K562 (cell line): ENCODE results near the gene MLLT1. TPM values are rescaled to one million over a fixed set of nuclear protein-coding genes. Genes with fewer than 3 reads are reported as not detected.

Source experiments
- ATAC-seq: fragments of 200-7000 bp; cut with Tn5 transposase; 3 replicates; pipeline ENCODE4 v1.9.1; 2020; ENCODE audit warnings: moderate library complexity
- BruUV-seq: library from RNA; stranded (reverse); fragments of 400-500 nt; replicated peaks from 2 replicates; lab custom pipeline; 2021; lab: Mats Ljungman, UMichigan
- CTCF ChIA-PET: fragments of 300-600 bp; formaldehyde crosslinking; extraction: SDS; loops from one replicate; lab custom pipeline; 2021; ENCODE audit warnings: low intra/inter-chr PET ratio; lab: Yijun Ruan, JAX
- POLR2A ChIA-PET: fragments of 300-600, 350-650 bp; sonication (Branson Sonifier 250); formaldehyde crosslinking; extraction: SDS; loops from one replicate; lab custom pipeline; 2021; ENCODE audit warnings: antibody characterized with exemption, inconsistent platforms; lab: Yijun Ruan, JAX
- DNase-seq, 4 experiments: peaks; one replicate each; pipeline versions ENCODE4 v3.0.0 to v3.0.0-alpha.2; 2011 to 2018; ENCODE audit warnings: low spot score in 3 of 4, mixed read lengths in 3 of 4; ENCODE audit errors: extremely low read depth in 1 of 4
- FAIRE-seq: peaks from 2 replicates; lab custom pipeline; 2011; peaks lifted over from hg19 to GRCh38; lab: Jason Lieb, UNC
- H2AFZ ChIP-seq: 2 replicates; pipeline ENCODE4 v1.6.0; 2011; ENCODE audit warnings: low read depth, low read length, control low read depth, inconsistent platforms
- H3K27ac ChIP-seq: fragments of 200-600 bp; 3 replicates; pipeline ENCODE4 v1.8.0; 2011; ENCODE audit warnings: low read depth, mild to moderate bottlenecking, control low read depth, inconsistent platforms, low read length, moderate library complexity, mixed read lengths; ENCODE audit errors: extremely low read depth
- H3K27me3 ChIP-seq, 2 experiments: fragments of 300-600 bp in 1 of 2; 2 replicates in 1 of 2; 3 replicates in 1 of 2; pipeline versions ENCODE4 v1.6.0 to v1.8.0; 2011; ENCODE audit warnings: inconsistent platforms in 2 of 2, low read length in 2 of 2, mild to moderate bottlenecking in 1 of 2, mixed read lengths in 1 of 2, moderate library complexity in 1 of 2; ENCODE audit not compliant: control insufficient read depth in 2 of 2, insufficient read depth in 2 of 2
- H3K36me3 ChIP-seq: fragments of 300-600 bp; 3 replicates; pipeline ENCODE4 v1.8.0; 2011; ENCODE audit warnings: mild to moderate bottlenecking, low read length, inconsistent platforms; ENCODE audit not compliant: control insufficient read depth, insufficient read depth
- H3K4me1 ChIP-seq, 2 experiments: fragments of 200-600 bp in 1 of 2; replicated peaks in 1 of 2; 2 replicates in 1 of 2; 3 replicates in 1 of 2; pipeline versions ENCODE4 v1.5.1 to v1.8.0; 2011; ENCODE audit warnings: inconsistent platforms in 2 of 2, low read length in 2 of 2, mild to moderate bottlenecking in 1 of 2, mixed read lengths in 1 of 2, moderate library complexity in 1 of 2; ENCODE audit not compliant: control insufficient read depth in 2 of 2, insufficient read depth in 2 of 2
- H3K4me2 ChIP-seq: 2 replicates; pipeline ENCODE4 v1.6.1; 2011; ENCODE audit warnings: low read length, control low read depth, inconsistent platforms, mixed read lengths; ENCODE audit not compliant: insufficient read depth
- H3K4me3 ChIP-seq: fragments of 200-600 bp; sonication (generic), shearing (Covaris generic); 2 replicates; pipeline ENCODE4 v1.5.1; 2016; ENCODE audit warnings: control low read depth, inconsistent platforms
- H3K79me2 ChIP-seq: fragments of 200-600 bp; 3 replicates; pipeline ENCODE4 v1.8.0; 2011; ENCODE audit warnings: low read length, inconsistent platforms; ENCODE audit not compliant: control insufficient read depth, insufficient read depth
- H3K9ac ChIP-seq, 2 experiments: 2 replicates each; pipeline versions ENCODE4 v1.6.0 to v1.6.1; 2011; ENCODE audit warnings: low read depth in 2 of 2, low read length in 2 of 2, control low read depth in 1 of 2, inconsistent platforms in 1 of 2, mild to moderate bottlenecking in 1 of 2, mixed read lengths in 1 of 2; ENCODE audit not compliant: insufficient read depth in 1 of 2
- H3K9me1 ChIP-seq: one replicate; pipeline ENCODE4 v1.6.0; 2011; ENCODE audit warnings: inconsistent platforms, mild to moderate bottlenecking, low read length, moderate library complexity; ENCODE audit not compliant: control insufficient read depth, insufficient read depth
- H3K9me3 ChIP-seq: replicated peaks from 2 replicates; pipeline ENCODE4 v1.5.1; 2011; ENCODE audit warnings: low read depth, low read length, inconsistent platforms; ENCODE audit not compliant: control insufficient read depth, insufficient read depth
- H4K20me1 ChIP-seq: replicated peaks from 2 replicates; pipeline ENCODE4 v1.6.1; 2011; ENCODE audit warnings: low read length, inconsistent platforms, mixed read lengths; ENCODE audit not compliant: control insufficient read depth, insufficient read depth
- FIP1L1 ChIP-seq: fragments of 200-400 bp; formaldehyde crosslinking; IDR thresholded peaks from 2 replicates; pipeline ENCODE4 v1.6.1; 2018; ENCODE audit warnings: mild to moderate bottlenecking, low read depth, low read length; ENCODE audit not compliant: poor library complexity, severe bottlenecking
- NCOA6 ChIP-seq: fragments of 450-650 bp; IDR thresholded peaks from 2 replicates; pipeline ENCODE4 v1.6.1; 2017; ENCODE audit warnings: mild to moderate bottlenecking
- RB1 ChIP-seq: fragments of 450-650 bp; IDR thresholded peaks from 2 replicates; pipeline ENCODE4 v1.6.1; 2017; ENCODE audit warnings: low read depth, mild to moderate bottlenecking
- SMAD4 ChIP-seq: fragments of 250-450 bp; sonication (Bioruptor Pico); conservative IDR thresholded peaks from 2 replicates; pipeline ENCODE4 v1.8.0; 2021; ENCODE audit warnings: inconsistent platforms, mild to moderate bottlenecking, moderate library complexity
- SRSF1 ChIP-seq: fragments of 200-400 bp; formaldehyde crosslinking; IDR thresholded peaks from 2 replicates; pipeline ENCODE4 v1.6.1; 2017; ENCODE audit warnings: mild to moderate bottlenecking, low read depth, low read length, moderate library complexity
- ZBTB26 ChIP-seq: fragments of 450-650 bp; formaldehyde crosslinking; IDR thresholded peaks from 2 replicates; pipeline ENCODE4 v1.4.0; 2022; ENCODE audit warnings: missing genetic modification characterization
- ZNF124 ChIP-seq: sonication (generic); formaldehyde crosslinking; IDR thresholded peaks from 2 replicates; pipeline ENCODE4 v1.8.1; 2022; ENCODE audit warnings: missing genetic modification reagents
- WGBS: fragments of 100-300 bp; shearing (Covaris generic); methylation state at CpG from one replicate; pipeline ENCODE4 v1.1.6; 2016; ENCODE audit warnings: low coverage, mixed read lengths; ENCODE audit not compliant: insufficient coverage; ENCODE audit errors: missing lambda C conversion rate; 5-methylcytosine and 5-hydroxymethylcytosine counted together
- in situ Hi-C: fragments of 300-500 bp; cut with MboI; formaldehyde crosslinking; loops from 4 replicates; pipeline ENCODE4 v1.15.0; 2018; ENCODE audit warnings: inconsistent platforms, mixed read lengths
- intact Hi-C: fragments of 100-400 bp; cut with micrococcal nuclease; formaldehyde crosslinking; loops from 2 replicates; pipeline ENCODE4 v1.14.2; 2022
- polyA plus RNA-seq, 8 experiments: library from polyadenylated mRNA; depleted of rRNA in 4 of 8; stranded (reverse) in 5 of 8; unstranded in 3 of 8; fragments of >200 nt; fragmentation: Nextera tagmentation in 2 of 8; fragmentation: Illumina TruSeq in 1 of 8; extraction: Ambion mirVana in 2 of 8; extraction: Trizol in 1 of 8; gene quantifications; 2 replicates each; pipeline versions ENCODE4 v1.2.1 to v1.2.3, GENCODE V29; 2011 to 2014; ENCODE audit warnings: inconsistent platforms in 1 of 8, missing spikeins in 1 of 8
- total RNA-seq, 7 experiments: library from RNA; depleted of rRNA in 6 of 7; stranded (reverse); fragments of >200 nt in 6 of 7; fragmentation: Illumina TruSeq in 2 of 7; extraction: Trizol in 2 of 7; gene quantifications; 2 replicates each; pipeline versions ENCODE4 v1.2.1 to v1.2.3, GENCODE V29; 2011 to 2021; ENCODE audit warnings: low replicate concordance in 1 of 7
- TF ChIP-seq, protein P1 (sequence below): sonication (generic); formaldehyde crosslinking; IDR thresholded peaks from 2 replicates; pipeline ENCODE4 v1.8.0; 2022; ENCODE audit warnings: missing genetic modification reagents, mild to moderate bottlenecking, moderate library complexity, borderline replicate concordance
- TF ChIP-seq, protein P2 (sequence below): fragments of 450-650 bp; IDR thresholded peaks from 2 replicates; pipeline ENCODE4 v1.6.1; 2017; ENCODE audit warnings: antibody characterized with exemption, mild to moderate bottlenecking
- TF ChIP-seq, protein P3 (sequence below), 2 experiments: fragments of 150-350 bp in 1 of 2; IDR thresholded peaks; 2 replicates each; pipeline ENCODE4 v1.6.1; 2012 to 2016; ENCODE audit warnings: low read depth in 2 of 2, low read length in 2 of 2, mild to moderate bottlenecking in 1 of 2, moderate library complexity in 1 of 2

The MLLT1 gene
- total and polyA plus RNA-seq, 9 of the 15 experiments (the other 6 are each of a cell fraction or from before 2014, with no cell fraction given) = 0.23 to 63.5 (median 15.4) TPM

GRCh38 chr19:6218491-6219146, 61.2 kb downstream of the MLLT1 start:
- FAIRE-seq (peak; percentile 92), ATAC-seq (peak; percentile 92), DNase-seq (peak; percentile 87 to 92 (median 90))
- no peaks in the 10 kb centered on the region for H3K9me1 ChIP-seq
- H3K27ac ChIP-seq = no peak overlapping the region; the same call in 2 of the 3 replicates
- POLR2A ChIA-PET = interaction anchor here (0.8 to 1.3 kb wide), 2 partner anchors 19 to 52 kb away, joined by 3 to 5 read pairs; no protein-coding TSS in a partner anchor
- in situ Hi-C loops (no loop called here), intact Hi-C loops (loop anchor here (5.0 kb wide), 2 partner anchors 64 to 79 kb away; no protein-coding TSS in a partner anchor)
- CTCF ChIA-PET = interaction anchor here (0.6 to 2.8 kb wide), 5 partner anchors 51 to 711 kb away, joined by 3 to 16 read pairs (median 3); no protein-coding TSS in a partner anchor
- H3K9me3 ChIP-seq = no peaks in the 10 kb centered on the region
- WGBS = 68% methylated on average over 13 of the region's 18 CpGs
- peaks cover 64% of the 10 kb centered on the region; the same call in 1 of the 3 replicates for H3K36me3 ChIP-seq
- no TSS peak for BruUV-seq
- H3K4me2 ChIP-seq = no peak overlapping the region
- no peaks in the 10 kb centered on the region for H3K27me3 ChIP-seq
- H3K4me3 ChIP-seq = no peak overlapping the region
- H4K20me1 ChIP-seq = no peaks in the 10 kb centered on the region; the same call in none of the 2 replicates
- H3K79me2 ChIP-seq = peaks cover 6% of the 10 kb centered on the region
- H3K4me1 ChIP-seq = peaks cover 15 to 80% of the 10 kb centered on the region in 2 experiments
- H3K9ac ChIP-seq = peak overlapping the region in 1 of 2 experiments; percentile 83; a peak in 2 of 4 replicates
- H2AFZ ChIP-seq = no peak overlapping the region
- TF ChIP-seq FIP1L1 (no peak), SRSF1 (no peak), SMAD4 (no peak), ZBTB26 (CRISPR knock-in tag) (no peak), ZNF124 (CRISPR knock-in tag) (no peak), RB1 (peak; percentile 59; the same call in 1 of the 2 replicates), NCOA6 (no peak)
- TF ChIP-seq, protein P1, sequence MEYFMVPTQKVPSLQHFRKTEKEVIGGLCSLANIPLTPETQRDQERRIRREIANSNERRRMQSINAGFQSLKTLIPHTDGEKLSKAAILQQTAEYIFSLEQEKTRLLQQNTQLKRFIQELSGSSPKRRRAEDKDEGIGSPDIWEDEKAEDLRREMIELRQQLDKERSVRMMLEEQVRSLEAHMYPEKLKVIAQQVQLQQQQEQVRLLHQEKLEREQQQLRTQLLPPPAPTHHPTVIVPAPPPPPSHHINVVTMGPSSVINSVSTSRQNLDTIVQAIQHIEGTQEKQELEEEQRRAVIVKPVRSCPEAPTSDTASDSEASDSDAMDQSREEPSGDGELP (CRISPR knock-in tag) = peak; percentile 81
- TF ChIP-seq, protein P2, sequence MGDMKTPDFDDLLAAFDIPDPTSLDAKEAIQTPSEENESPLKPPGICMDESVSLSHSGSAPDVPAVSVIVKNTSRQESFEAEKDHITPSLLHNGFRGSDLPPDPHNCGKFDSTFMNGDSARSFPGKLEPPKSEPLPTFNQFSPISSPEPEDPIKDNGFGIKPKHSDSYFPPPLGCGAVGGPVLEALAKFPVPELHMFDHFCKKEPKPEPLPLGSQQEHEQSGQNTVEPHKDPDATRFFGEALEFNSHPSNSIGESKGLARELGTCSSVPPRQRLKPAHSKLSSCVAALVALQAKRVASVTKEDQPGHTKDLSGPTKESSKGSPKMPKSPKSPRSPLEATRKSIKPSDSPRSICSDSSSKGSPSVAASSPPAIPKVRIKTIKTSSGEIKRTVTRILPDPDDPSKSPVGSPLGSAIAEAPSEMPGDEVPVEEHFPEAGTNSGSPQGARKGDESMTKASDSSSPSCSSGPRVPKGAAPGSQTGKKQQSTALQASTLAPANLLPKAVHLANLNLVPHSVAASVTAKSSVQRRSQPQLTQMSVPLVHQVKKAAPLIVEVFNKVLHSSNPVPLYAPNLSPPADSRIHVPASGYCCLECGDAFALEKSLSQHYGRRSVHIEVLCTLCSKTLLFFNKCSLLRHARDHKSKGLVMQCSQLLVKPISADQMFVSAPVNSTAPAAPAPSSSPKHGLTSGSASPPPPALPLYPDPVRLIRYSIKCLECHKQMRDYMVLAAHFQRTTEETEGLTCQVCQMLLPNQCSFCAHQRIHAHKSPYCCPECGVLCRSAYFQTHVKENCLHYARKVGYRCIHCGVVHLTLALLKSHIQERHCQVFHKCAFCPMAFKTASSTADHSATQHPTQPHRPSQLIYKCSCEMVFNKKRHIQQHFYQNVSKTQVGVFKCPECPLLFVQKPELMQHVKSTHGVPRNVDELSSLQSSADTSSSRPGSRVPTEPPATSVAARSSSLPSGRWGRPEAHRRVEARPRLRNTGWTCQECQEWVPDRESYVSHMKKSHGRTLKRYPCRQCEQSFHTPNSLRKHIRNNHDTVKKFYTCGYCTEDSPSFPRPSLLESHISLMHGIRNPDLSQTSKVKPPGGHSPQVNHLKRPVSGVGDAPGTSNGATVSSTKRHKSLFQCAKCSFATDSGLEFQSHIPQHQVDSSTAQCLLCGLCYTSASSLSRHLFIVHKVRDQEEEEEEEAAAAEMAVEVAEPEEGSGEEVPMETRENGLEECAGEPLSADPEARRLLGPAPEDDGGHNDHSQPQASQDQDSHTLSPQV = no peak
- TF ChIP-seq, protein P3, sequence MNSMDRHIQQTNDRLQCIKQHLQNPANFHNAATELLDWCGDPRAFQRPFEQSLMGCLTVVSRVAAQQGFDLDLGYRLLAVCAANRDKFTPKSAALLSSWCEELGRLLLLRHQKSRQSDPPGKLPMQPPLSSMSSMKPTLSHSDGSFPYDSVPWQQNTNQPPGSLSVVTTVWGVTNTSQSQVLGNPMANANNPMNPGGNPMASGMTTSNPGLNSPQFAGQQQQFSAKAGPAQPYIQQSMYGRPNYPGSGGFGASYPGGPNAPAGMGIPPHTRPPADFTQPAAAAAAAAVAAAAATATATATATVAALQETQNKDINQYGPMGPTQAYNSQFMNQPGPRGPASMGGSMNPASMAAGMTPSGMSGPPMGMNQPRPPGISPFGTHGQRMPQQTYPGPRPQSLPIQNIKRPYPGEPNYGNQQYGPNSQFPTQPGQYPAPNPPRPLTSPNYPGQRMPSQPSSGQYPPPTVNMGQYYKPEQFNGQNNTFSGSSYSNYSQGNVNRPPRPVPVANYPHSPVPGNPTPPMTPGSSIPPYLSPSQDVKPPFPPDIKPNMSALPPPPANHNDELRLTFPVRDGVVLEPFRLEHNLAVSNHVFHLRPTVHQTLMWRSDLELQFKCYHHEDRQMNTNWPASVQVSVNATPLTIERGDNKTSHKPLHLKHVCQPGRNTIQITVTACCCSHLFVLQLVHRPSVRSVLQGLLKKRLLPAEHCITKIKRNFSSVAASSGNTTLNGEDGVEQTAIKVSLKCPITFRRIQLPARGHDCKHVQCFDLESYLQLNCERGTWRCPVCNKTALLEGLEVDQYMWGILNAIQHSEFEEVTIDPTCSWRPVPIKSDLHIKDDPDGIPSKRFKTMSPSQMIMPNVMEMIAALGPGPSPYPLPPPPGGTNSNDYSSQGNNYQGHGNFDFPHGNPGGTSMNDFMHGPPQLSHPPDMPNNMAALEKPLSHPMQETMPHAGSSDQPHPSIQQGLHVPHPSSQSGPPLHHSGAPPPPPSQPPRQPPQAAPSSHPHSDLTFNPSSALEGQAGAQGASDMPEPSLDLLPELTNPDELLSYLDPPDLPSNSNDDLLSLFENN (IDR thresholded peaks at IDR 0.05; ENCODE audit: low read depth in 2 of 2, low read length in 2 of 2) = no peak
